HCT116 (cell line): ENCODE measurements around the gene SHH. TPM values are rescaled to one million over a fixed set of nuclear protein-coding genes. Genes with fewer than 3 reads are reported as not detected.

ENCODE experiments used
- ATAC-seq: fragments of 200-7000 bp; cut with Tn5 transposase; 2 replicates; pipeline ENCODE4 v1.9.1; 2020; ENCODE audit warnings: mild to moderate bottlenecking, moderate library complexity
- BruUV-seq: library from RNA; stranded (reverse); fragments of 400-500 nt; replicated peaks from 2 replicates; lab custom pipeline; 2021; lab: Mats Ljungman, UMichigan
- CTCF ChIA-PET: fragments of 300-600 bp; sonication (Branson Sonifier 250); formaldehyde crosslinking; loops from one replicate; lab custom pipeline; 2021; ENCODE audit warnings: antibody characterized with exemption; lab: Charles Lee
- POLR2A ChIA-PET: fragments of 300-600, 350-600 bp; sonication (Branson Sonifier 250); formaldehyde crosslinking; loops from one replicate; lab custom pipeline; 2021; ENCODE audit warnings: antibody characterized with exemption; lab: Charles Lee
- RAD21 ChIA-PET, 2 experiments: fragments of 300-600 bp; sonication (Branson Sonifier 250); formaldehyde crosslinking; loops; one replicate each; lab custom pipeline; 2023; ENCODE audit warnings: low total read pairs in 2 of 2; ENCODE audit not compliant: uncharacterized antibody in 2 of 2, unreplicated experiment in 2 of 2, low non-redundant PET in 1 of 2; lab: Charles Lee
- DNase-seq: peaks from one replicate; pipeline ENCODE4 v3.0.0-alpha.2; 2010; ENCODE audit warnings: low read depth, low spot score
- H2AFZ ChIP-seq: fragments of 200-600 bp; shearing (Covaris generic), sonication (generic); 2 replicates; pipeline ENCODE4 v1.6.1; 2017; ENCODE audit warnings: low read depth, mixed run types, mixed read lengths, antibody characterized with exemption, low read length; ENCODE audit not compliant: poor library complexity, severe bottlenecking
- H3K27ac ChIP-seq: 2 replicates; pipeline ENCODE4 v1.5.1; 2012; ENCODE audit warnings: low read depth, low read length
- H3K27me3 ChIP-seq: fragments of 200-600 bp; sonication (generic); 2 replicates; pipeline ENCODE4 v1.6.1; 2016; ENCODE audit warnings: mixed run types, low read length, mixed read lengths; ENCODE audit not compliant: insufficient read depth
- H3K36me3 ChIP-seq, 2 experiments: fragments of 200-500 bp in 1 of 2; fragments of 200-600 bp in 1 of 2; sonication (Bioruptor generic) in 1 of 2; sonication (generic) in 1 of 2; 2 replicates each; pipeline versions ENCODE4 v1.5.1 to v1.6.1; 2014 to 2016; ENCODE audit warnings: low read length in 2 of 2, inconsistent platforms in 1 of 2, mixed read lengths in 1 of 2, mixed run types in 1 of 2; ENCODE audit not compliant: insufficient read depth in 2 of 2, control insufficient read depth in 1 of 2
- H3K4me1 ChIP-seq, 2 experiments: fragments of 200-600 bp in 1 of 2; sonication (generic) in 1 of 2; 2 replicates each; pipeline versions ENCODE4 v1.5.1 to v1.6.1; 2012 to 2017; ENCODE audit warnings: low read length in 2 of 2, inconsistent platforms in 1 of 2, mild to moderate bottlenecking in 1 of 2, mixed read lengths in 1 of 2, mixed run types in 1 of 2, moderate library complexity in 1 of 2; ENCODE audit not compliant: insufficient read depth in 2 of 2, control insufficient read depth in 1 of 2
- H3K4me2 ChIP-seq: fragments of 200-600 bp; sonication (generic); 2 replicates; pipeline ENCODE4 v1.6.1; 2017; ENCODE audit warnings: mixed run types, low read length, mixed read lengths
- H3K4me3 ChIP-seq, 2 experiments: fragments of 200-600 bp in 1 of 2; sonication (generic) in 1 of 2; replicated peaks in 1 of 2; 2 replicates each; pipeline ENCODE4 v1.5.1; 2011 to 2016; ENCODE audit warnings: low read length in 2 of 2, control low read depth in 1 of 2, low read depth in 1 of 2, mild to moderate bottlenecking in 1 of 2, mixed read lengths in 1 of 2, mixed run types in 1 of 2
- H3K79me2 ChIP-seq: fragments of 200-600 bp; sonication (generic); 2 replicates; pipeline ENCODE4 v1.6.1; 2017; ENCODE audit warnings: mild to moderate bottlenecking, mixed run types, low read length, moderate library complexity, mixed read lengths; ENCODE audit not compliant: insufficient read depth
- H3K9ac ChIP-seq: fragments of 200-600 bp; sonication (generic); 2 replicates; pipeline ENCODE4 v1.6.1; 2016; ENCODE audit warnings: low read length, mixed read lengths
- H3K9me2 ChIP-seq: fragments of 200-600 bp; sonication (generic), shearing (Covaris generic); 2 replicates; pipeline ENCODE4 v1.6.1; 2017; ENCODE audit warnings: mixed run types, mild to moderate bottlenecking, moderate library complexity; ENCODE audit not compliant: insufficient read depth
- H3K9me3 ChIP-seq, 2 experiments: fragments of 200-500 bp in 1 of 2; fragments of 200-600 bp in 1 of 2; sonication (Bioruptor generic) in 1 of 2; sonication (generic) in 1 of 2; 2 replicates each; pipeline ENCODE4 v1.6.1; 2014 to 2017; ENCODE audit warnings: low read length in 2 of 2, mixed read lengths in 2 of 2, inconsistent platforms in 1 of 2, low read depth in 1 of 2, mild to moderate bottlenecking in 1 of 2, mixed run types in 1 of 2, moderate library complexity in 1 of 2; ENCODE audit not compliant: control insufficient read depth in 1 of 2, insufficient read depth in 1 of 2
- H4K20me1 ChIP-seq: fragments of 200-600 bp; sonication (generic), shearing (Covaris generic); 2 replicates; pipeline ENCODE4 v1.6.1; 2017; ENCODE audit warnings: mixed run types, mild to moderate bottlenecking, moderate library complexity; ENCODE audit not compliant: insufficient read depth
- EZH2 ChIP-seq: fragments of 200-600 bp; sonication (generic); IDR thresholded peaks from 2 replicates; pipeline ENCODE4 v1.6.1; 2017; ENCODE audit warnings: antibody characterized with exemption, mixed run types
- POLR2A ChIP-seq: IDR thresholded peaks from 2 replicates; pipeline ENCODE4 v1.7.0; 2011; ENCODE audit warnings: borderline replicate concordance; ENCODE audit not compliant: insufficient read depth, insufficient read length; ENCODE audit errors: extremely low read depth
- RAD21 ChIP-seq: IDR thresholded peaks from 2 replicates; pipeline ENCODE4 v1.6.1; 2012; ENCODE audit warnings: low read depth, mild to moderate bottlenecking
- SP1 ChIP-seq: IDR thresholded peaks from 2 replicates; pipeline ENCODE4 v1.6.1; 2012; ENCODE audit warnings: low read depth
- ZNF274 ChIP-seq: fragments of 200-500 bp; sonication (Bioruptor generic); IDR thresholded peaks from 2 replicates; pipeline ENCODE4 v1.6.1; 2014; ENCODE audit warnings: mild to moderate bottlenecking, low read depth, low read length, inconsistent platforms
- intact Hi-C: fragments of 100-400 bp; cut with micrococcal nuclease; formaldehyde crosslinking; loops from 2 replicates; pipeline ENCODE4 v1.10.0; 2022
- total RNA-seq: library from RNA; stranded (reverse); gene quantifications from one replicate; pipeline ENCODE4 v1.2.1, GENCODE V29; 2021; ENCODE audit not compliant: unreplicated experiment
- TF ChIP-seq, protein P1 (sequence below): IDR thresholded peaks from 2 replicates; pipeline ENCODE4 v1.6.1; 2012; ENCODE audit warnings: low read depth

Gene SHH
- total RNA-seq, 1 experiment from 2014 or later = 0.32 TPM

DNA sequence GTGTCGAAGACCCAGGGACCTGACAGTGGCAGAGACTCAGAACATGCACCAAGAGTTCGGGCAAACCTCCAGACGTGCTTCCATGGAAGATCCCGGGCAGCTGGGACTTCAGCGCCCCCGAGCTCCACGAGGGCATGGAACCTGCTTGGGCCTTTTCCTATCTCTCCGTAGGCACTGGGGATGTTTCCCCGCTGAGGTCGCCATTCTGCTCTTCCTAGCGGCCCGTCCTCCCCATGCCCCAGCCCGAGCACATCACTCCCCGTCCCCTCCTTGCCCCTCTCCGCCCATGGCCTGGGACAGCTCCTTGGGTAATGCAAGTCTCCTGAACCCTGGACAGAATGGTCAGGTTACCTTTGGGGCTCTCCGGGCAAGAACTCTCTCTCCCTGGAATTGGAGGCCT is 32.3 kb upstream of the SHH start (continued):
- TF ChIP-seq, protein P1, sequence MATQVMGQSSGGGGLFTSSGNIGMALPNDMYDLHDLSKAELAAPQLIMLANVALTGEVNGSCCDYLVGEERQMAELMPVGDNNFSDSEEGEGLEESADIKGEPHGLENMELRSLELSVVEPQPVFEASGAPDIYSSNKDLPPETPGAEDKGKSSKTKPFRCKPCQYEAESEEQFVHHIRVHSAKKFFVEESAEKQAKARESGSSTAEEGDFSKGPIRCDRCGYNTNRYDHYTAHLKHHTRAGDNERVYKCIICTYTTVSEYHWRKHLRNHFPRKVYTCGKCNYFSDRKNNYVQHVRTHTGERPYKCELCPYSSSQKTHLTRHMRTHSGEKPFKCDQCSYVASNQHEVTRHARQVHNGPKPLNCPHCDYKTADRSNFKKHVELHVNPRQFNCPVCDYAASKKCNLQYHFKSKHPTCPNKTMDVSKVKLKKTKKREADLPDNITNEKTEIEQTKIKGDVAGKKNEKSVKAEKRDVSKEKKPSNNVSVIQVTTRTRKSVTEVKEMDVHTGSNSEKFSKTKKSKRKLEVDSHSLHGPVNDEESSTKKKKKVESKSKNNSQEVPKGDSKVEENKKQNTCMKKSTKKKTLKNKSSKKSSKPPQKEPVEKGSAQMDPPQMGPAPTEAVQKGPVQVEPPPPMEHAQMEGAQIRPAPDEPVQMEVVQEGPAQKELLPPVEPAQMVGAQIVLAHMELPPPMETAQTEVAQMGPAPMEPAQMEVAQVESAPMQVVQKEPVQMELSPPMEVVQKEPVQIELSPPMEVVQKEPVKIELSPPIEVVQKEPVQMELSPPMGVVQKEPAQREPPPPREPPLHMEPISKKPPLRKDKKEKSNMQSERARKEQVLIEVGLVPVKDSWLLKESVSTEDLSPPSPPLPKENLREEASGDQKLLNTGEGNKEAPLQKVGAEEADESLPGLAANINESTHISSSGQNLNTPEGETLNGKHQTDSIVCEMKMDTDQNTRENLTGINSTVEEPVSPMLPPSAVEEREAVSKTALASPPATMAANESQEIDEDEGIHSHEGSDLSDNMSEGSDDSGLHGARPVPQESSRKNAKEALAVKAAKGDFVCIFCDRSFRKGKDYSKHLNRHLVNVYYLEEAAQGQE = no peak
- TF ChIP-seq POLR2A (no peak), SP1 (no peak), RAD21 (no peak), ZNF274 (no peak)

DNA sequence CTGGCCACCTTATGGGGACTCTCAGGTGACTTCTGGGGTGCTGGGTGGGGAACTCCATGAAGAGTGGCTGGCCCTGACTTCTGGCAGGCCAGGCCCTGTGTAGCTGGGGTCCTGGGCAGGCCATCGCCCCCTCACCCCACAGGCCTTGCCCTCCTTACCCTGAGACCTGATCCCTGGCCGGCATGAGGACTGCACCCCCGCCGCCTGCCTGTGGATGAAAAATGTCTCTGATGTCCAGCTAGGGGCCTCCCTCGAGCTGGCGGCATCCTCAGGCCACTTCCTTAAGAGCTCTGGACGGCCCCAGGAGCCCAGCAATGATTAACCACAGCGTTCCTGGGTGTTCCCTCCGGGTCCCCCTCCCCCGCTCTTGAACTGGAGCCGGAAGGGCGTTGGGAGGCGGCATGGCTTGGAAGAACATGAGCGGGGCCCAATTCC is 31.8 kb upstream of the SHH start:
- Histone ChIP-seq H3K79me2 (no peaks in the 10 kb centered on the region), H3K4me1 (peaks cover 3 to 7% of the 10 kb centered on the region in 2 experiments; a peak in 2 of 4 replicates), H3K9me3 (no peaks in the 10 kb centered on the region), H3K4me2 (no peak overlapping the region), H3K9ac (no peak overlapping the region), H2AFZ (no peak overlapping the region), H3K9me2 (no peaks in the 10 kb centered on the region), H3K27me3 (no peaks in the 10 kb centered on the region), H3K4me3 (no peak overlapping the region), H3K36me3 (no peaks in the 10 kb centered on the region), H4K20me1 (no peaks in the 10 kb centered on the region), H3K27ac (peak overlapping the region; percentile 17; the same call in 1 of the 2 replicates)
- no TSS peak for BruUV-seq
- TF ChIP-seq EZH2 (no peak), SP1 (no peak), RAD21 (peak; percentile 50)
- POLR2A ChIA-PET = interaction anchor here (0.6 kb wide), 1 partner anchor 15 kb away, joined by 3 read pairs; no protein-coding TSS in a partner anchor
- CTCF ChIA-PET = no interaction called here
- intact Hi-C loops = no loop called here
- RAD21 ChIA-PET = no interaction called here
- no peak for ATAC-seq
- DNase-seq = no peak
